GM12878 (cell line): ENCODE results near the gene PDE6G.

ENCODE experiments used
- CTCF ChIP-seq, 3 experiments: IDR thresholded peaks in 2 of 3; conservative IDR thresholded peaks in 1 of 3; 2 replicates each; pipeline ENCODE4 v1.5.1; 2011; ENCODE audit warnings: low read depth in 3 of 3, low read length in 3 of 3, mild to moderate bottlenecking in 3 of 3, control low read depth in 2 of 3, moderate library complexity in 2 of 3, inconsistent platforms in 1 of 3, mixed read lengths in 1 of 3; ENCODE audit not compliant: control insufficient read depth in 2 of 3, insufficient read depth in 1 of 3; ENCODE audit errors: extremely low read depth in 1 of 3
- EP300 ChIP-seq, 2 experiments: fragments of 150-350 bp in 1 of 2; IDR thresholded peaks; 2 replicates each; pipeline ENCODE4 v1.6.1; 2011 to 2012; ENCODE audit warnings: low read depth in 2 of 2, low read length in 2 of 2, borderline replicate concordance in 1 of 2, improper control_type of control experiment in 1 of 2, inconsistent platforms in 1 of 2; ENCODE audit not compliant: control insufficient read depth in 1 of 2
- HDAC2 ChIP-seq: fragments of 200-600 bp; sonication (generic); IDR thresholded peaks from 2 replicates; pipeline ENCODE4 v1.6.1; 2017
- HDAC6 ChIP-seq: fragments of 200-600 bp; sonication (generic); IDR thresholded peaks from one replicate; pipeline ENCODE4 v1.8.0; 2017; ENCODE audit warnings: antibody characterized with exemption; ENCODE audit not compliant: unreplicated experiment
- POLR2A ChIP-seq: IDR thresholded peaks from 2 replicates; pipeline ENCODE4 v1.6.1; 2011; ENCODE audit warnings: low read depth, mild to moderate bottlenecking, low read length
- USF2 ChIP-seq: IDR thresholded peaks from 2 replicates; pipeline ENCODE4 v1.6.1; 2011; ENCODE audit warnings: low read depth, low read length, improper control_type of control experiment, borderline replicate concordance

GRCh38 chr17:81701288-81702071, 45.1 kb upstream of the PDE6G start:
- TF ChIP-seq HDAC6 (no peak), CTCF (IDR thresholded peaks at IDR 0.05 in 2 of 3, conservative IDR thresholded peaks at IDR 0.05 in 1 of 3; ENCODE audit: control insufficient read depth in 2 of 3, extremely low read depth in 1 of 3, insufficient read depth in 1 of 3, low read depth in 3 of 3, low read length in 3 of 3) (peak in 2 of 3 experiments; percentile 15 to 25; a peak in 2 of 6 replicates), USF2 (no peak), EP300 (IDR thresholded peaks at IDR 0.05; ENCODE audit: borderline replicate concordance in 1 of 2, control insufficient read depth in 1 of 2, low read depth in 2 of 2, low read length in 2 of 2) (no peak), POLR2A (peak; percentile 18; the same call in 1 of the 2 replicates), HDAC2 (no peak)
